H1 (cell line): ENCODE results near the gene PHRF1. TPM values are rescaled to one million over a fixed set of nuclear protein-coding genes. Genes with fewer than 3 reads are reported as not detected.

Source experiments
- CHD7 ChIP-seq: fragments of 300-600 bp; sonication (generic); IDR thresholded peaks from 2 replicates; pipeline ENCODE4 v1.7.1; 2012; ENCODE audit warnings: low read length, moderate library complexity, mild to moderate bottlenecking, inconsistent platforms; ENCODE audit not compliant: insufficient replicate concordance
- CREB1 ChIP-seq: IDR thresholded peaks from 2 replicates; pipeline ENCODE4 v1.6.1; 2012; ENCODE audit warnings: inconsistent platforms
- CTBP2 ChIP-seq: IDR thresholded peaks from 2 replicates; pipeline ENCODE4 v1.7.0; 2011; ENCODE audit warnings: borderline replicate concordance, mild to moderate bottlenecking, moderate library complexity, mixed read lengths, low read length; ENCODE audit not compliant: insufficient read depth, insufficient read length
- E2F6 ChIP-seq: IDR thresholded peaks from 2 replicates; pipeline ENCODE4 v1.6.1; 2012; ENCODE audit warnings: inconsistent platforms
- GTF2F1 ChIP-seq: IDR thresholded peaks from 2 replicates; pipeline ENCODE4 v1.6.1; 2012; ENCODE audit warnings: low read depth, low read length, improper control_type of control experiment, borderline replicate concordance
- JUND ChIP-seq: IDR thresholded peaks from 2 replicates; pipeline ENCODE4 v1.6.1; 2011; ENCODE audit warnings: mild to moderate bottlenecking, improper control_type of control experiment, low read length
- MAX ChIP-seq: IDR thresholded peaks from 2 replicates; pipeline ENCODE4 v1.6.1; 2012; ENCODE audit warnings: inconsistent platforms
- SIRT6 ChIP-seq: IDR thresholded peaks from one replicate; pipeline ENCODE4 v1.7.1; 2012; ENCODE audit warnings: low read length, inconsistent platforms
- SP1 ChIP-seq: IDR thresholded peaks from 2 replicates; pipeline ENCODE4 v1.6.1; 2011; ENCODE audit warnings: low read depth, low read length
- polyA plus RNA-seq, 7 experiments: library from polyadenylated mRNA; depleted of rRNA in 3 of 7; stranded (reverse) in 5 of 7; unstranded in 2 of 7; fragments of >200 nt in 5 of 7; fragments of 200-250 nt in 2 of 7; gene quantifications; 1 replicate in 5 of 7; 2 replicates in 1 of 7; 4 replicates in 1 of 7; pipeline versions ENCODE4 v1.2.1 to v1.2.3, GENCODE V29; 2011 to 2013; ENCODE audit warnings: missing spikeins in 2 of 7, mixed read lengths in 2 of 7
- total RNA-seq: library from RNA; stranded (reverse); fragmentation: NEBNext Ultra II Directional; extraction: Animal tissue kit (Norgen Biotek cat#: 25700); gene quantifications from 2 replicates; pipeline ENCODE4 v1.2.1, GENCODE V29; 2021

Gene PHRF1
- total and polyA plus RNA-seq, 2 of the 8 experiments (the other 6 are each of a cell fraction or from before 2014, with no cell fraction given), result 13.4 to 37.3 TPM

- no peak for TF ChIP-seq CHD7
- no peak for TF ChIP-seq CREB1
- no peak for TF ChIP-seq SIRT6
- TF ChIP-seq MAX, result no peak
- TF ChIP-seq GTF2F1, result no peak
- TF ChIP-seq JUND, result no peak
- no peak for TF ChIP-seq E2F6
- no peak for TF ChIP-seq SP1
- TF ChIP-seq CTBP2, result no peak
Observed at GRCh38 chr11:611001-611996, 35.0 kb downstream of the PHRF1 start (continued).
